NB4 (cell line): ENCODE data around the gene CAMK4.

Experiments used
- DNase-seq: peaks from one replicate; pipeline ENCODE4 v3.0.0; 2010; ENCODE audit warnings: low read depth
- H3K4me3 ChIP-seq: one replicate; pipeline ENCODE4 v1.5.1; 2011; ENCODE audit warnings: mild to moderate bottlenecking, low read depth, low read length, moderate library complexity
- MYC ChIP-seq: IDR thresholded peaks from 2 replicates; pipeline ENCODE4 v1.6.1; 2011; ENCODE audit warnings: low read depth, low read length
- POLR2A ChIP-seq: IDR thresholded peaks from 2 replicates; pipeline ENCODE4 v1.6.1; 2011; ENCODE audit warnings: mild to moderate bottlenecking; ENCODE audit not compliant: insufficient read length; ENCODE audit errors: extremely low read depth
- TF ChIP-seq, protein P1 (sequence below): IDR thresholded peaks from one replicate; pipeline ENCODE4 v1.5.1; 2012; ENCODE audit warnings: low read depth, low read length
- TF ChIP-seq, protein P2 (sequence below): IDR thresholded peaks from 2 replicates; pipeline ENCODE4 v1.6.1; 2011; ENCODE audit warnings: low read depth, low read length

The CAMK4 gene

DNA sequence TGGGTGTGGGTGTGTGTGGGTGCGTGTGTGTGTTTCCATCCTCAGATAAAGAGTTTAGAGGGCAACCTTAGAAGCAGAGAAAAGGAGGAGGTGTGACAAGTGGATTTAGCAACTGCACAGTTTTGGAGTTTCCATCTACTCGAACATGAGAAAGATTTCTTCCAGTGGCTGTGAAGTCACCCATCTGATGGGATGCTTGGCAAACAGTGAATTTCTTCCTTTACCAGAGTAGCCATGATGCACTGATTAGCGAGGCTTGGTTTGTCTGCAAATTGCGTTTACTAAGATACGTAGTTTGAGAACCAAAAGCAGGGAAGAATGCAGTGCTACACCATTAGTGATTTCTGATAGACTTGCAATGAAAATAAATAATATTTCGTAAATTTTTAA, 288.9 kb downstream of the CAMK4 start:
- no peak for DNase-seq
- H3K4me3 ChIP-seq, result peak overlapping the region; percentile 81
- TF ChIP-seq, protein P1, sequence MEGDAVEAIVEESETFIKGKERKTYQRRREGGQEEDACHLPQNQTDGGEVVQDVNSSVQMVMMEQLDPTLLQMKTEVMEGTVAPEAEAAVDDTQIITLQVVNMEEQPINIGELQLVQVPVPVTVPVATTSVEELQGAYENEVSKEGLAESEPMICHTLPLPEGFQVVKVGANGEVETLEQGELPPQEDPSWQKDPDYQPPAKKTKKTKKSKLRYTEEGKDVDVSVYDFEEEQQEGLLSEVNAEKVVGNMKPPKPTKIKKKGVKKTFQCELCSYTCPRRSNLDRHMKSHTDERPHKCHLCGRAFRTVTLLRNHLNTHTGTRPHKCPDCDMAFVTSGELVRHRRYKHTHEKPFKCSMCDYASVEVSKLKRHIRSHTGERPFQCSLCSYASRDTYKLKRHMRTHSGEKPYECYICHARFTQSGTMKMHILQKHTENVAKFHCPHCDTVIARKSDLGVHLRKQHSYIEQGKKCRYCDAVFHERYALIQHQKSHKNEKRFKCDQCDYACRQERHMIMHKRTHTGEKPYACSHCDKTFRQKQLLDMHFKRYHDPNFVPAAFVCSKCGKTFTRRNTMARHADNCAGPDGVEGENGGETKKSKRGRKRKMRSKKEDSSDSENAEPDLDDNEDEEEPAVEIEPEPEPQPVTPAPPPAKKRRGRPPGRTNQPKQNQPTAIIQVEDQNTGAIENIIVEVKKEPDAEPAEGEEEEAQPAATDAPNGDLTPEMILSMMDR, result no peak
- TF ChIP-seq, protein P2, sequence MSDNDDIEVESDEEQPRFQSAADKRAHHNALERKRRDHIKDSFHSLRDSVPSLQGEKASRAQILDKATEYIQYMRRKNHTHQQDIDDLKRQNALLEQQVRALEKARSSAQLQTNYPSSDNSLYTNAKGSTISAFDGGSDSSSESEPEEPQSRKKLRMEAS, result no peak
- no peak for TF ChIP-seq POLR2A
- TF ChIP-seq MYC, result no peak

DNA sequence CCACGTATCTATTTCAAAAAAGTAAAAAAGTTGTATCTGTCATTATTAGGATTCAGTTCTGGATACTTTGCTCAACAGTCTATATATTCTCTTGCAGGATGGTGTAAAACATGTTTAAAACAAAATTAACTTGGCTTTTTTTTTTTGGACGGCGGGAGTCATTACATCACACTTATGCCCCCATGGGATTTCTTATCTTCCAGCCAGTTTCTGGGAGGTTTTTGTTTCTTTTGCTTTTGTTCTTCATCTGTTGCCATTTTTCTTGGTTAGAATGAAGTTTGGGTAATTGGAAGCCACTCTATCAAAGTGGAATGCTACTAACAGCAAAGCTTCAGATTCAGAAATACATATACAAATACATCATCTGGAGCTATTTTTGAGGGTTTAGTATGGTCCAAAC, 289.9 kb downstream of the CAMK4 start:
- TF ChIP-seq, protein P1, result no peak
- no peak for TF ChIP-seq MYC
- TF ChIP-seq, protein P2, result no peak
- no peak for TF ChIP-seq POLR2A
- no peak for DNase-seq

DNA sequence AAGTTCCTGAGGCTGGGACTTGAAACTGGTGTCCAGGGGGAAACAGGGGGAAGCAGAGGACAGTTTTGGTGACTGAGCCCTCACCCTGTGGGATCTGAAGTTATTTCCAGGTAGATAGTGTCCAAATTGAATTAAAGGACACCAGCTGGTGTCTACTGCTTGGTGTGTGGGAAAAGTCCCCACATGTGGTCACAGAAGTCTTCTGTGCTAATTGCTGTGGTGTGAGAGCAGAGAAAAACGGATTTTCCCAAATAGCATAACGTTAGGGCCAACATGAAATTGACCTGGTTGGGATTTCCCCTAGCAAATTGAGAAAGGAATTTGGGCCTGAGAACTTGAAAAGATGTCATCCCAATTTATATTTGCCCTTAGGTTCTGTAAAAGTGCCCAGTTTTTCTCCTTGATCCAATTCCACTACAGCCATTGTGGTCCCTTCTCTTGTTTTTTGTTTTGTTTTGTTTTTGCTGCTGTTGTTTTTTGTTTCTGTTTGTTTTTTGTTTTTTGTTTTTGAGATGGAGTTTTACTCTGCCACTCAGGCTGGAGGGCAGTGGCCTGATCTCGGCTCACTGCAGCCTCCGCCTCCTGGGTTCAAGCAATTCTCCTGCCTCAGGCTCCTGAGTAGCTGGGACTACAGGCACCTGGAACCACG, 293.8 kb downstream of the CAMK4 start:
- no peak overlapping the region for H3K4me3 ChIP-seq
- DNase-seq, result no peak
- TF ChIP-seq, protein P2, result no peak
- TF ChIP-seq, protein P1, result no peak
- TF ChIP-seq MYC (no peak), POLR2A (no peak)

More for the DNA sequence above, 289.9 kb downstream of the CAMK4 start:
- H3K4me3 ChIP-seq, result no peak overlapping the region

DNA sequence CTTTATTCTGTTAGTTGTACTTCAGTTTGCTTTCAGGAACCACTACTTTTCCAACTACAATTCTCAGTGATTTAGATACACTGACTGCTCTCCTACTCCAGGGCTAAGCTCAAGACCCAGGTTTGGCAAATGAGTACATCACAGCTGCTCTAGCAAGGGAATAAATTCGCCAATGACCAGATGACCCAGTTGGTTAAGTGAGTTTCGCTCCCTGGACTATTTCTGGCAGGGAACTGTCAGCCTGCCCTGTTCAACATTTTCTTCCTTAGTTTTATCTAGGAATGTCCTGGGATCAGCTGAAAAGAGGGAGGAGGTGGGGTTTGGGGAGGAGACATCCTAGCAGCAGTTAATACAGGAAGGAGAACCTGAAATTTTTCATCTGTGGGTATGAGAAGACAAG, 294.6 kb downstream of the CAMK4 start:
- TF ChIP-seq, protein P1, result no peak
- TF ChIP-seq POLR2A (no peak), MYC (no peak)
- TF ChIP-seq, protein P2, result no peak
- no peak for DNase-seq
- no peak overlapping the region for H3K4me3 ChIP-seq

DNA sequence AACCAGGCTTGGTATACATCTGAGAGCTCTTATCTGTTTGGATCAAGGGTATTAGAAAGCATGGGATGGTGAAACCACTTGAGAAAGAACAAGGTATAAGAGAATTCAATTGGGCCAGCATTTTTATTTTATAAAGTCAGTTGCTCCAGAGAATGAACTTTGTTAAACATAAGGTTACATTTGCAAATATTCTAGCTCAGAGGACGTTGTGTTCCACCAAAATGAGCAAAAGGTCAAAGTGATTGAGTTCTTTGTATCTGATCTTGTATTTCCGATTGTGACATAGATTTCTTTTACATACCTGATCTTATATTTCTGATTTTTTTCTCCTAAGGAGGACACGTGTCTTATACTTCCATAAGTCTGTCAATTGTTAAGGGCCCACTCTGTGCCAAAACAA, 296.7 kb downstream of the CAMK4 start:
- no peak for DNase-seq
- H3K4me3 ChIP-seq, result no peak overlapping the region
- TF ChIP-seq, protein P1, result no peak
- no peak for TF ChIP-seq MYC
- TF ChIP-seq, protein P2, result no peak
- TF ChIP-seq POLR2A, result no peak

DNA sequence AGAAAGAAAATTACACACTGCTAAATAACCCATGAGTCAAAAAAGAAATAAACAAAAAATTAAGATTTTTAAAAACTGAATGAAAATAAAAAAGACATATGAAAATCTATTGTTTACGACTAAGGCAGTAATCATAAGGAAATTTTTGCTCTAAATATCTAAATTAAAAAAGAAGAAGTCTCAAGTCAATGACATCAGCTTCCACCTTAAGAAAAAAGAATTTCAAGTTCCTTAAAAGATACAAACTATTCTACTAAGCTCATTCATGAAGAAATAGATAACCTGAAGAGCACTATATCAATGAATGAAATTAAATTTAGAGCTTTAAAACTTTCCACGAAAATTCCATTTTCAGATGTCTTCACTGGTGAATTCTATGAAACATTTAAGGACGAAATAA, 303.9 kb downstream of the CAMK4 start:
- TF ChIP-seq, protein P1, result no peak
- TF ChIP-seq, protein P2, result no peak
- TF ChIP-seq MYC, result no peak
- no peak for TF ChIP-seq POLR2A
- H3K4me3 ChIP-seq, result no peak overlapping the region
- DNase-seq, result no peak
